IMR-90 (cell line): ENCODE measurements around the gene MTMR3.

Experiments used
- CEBPB ChIP-seq: IDR thresholded peaks from 2 replicates; pipeline ENCODE4 v1.6.1; 2012; ENCODE audit warnings: low read depth, low read length, improper control_type of control experiment
- CHD1 ChIP-seq: IDR thresholded peaks from 2 replicates; pipeline ENCODE4 v1.6.1; 2012; ENCODE audit warnings: low read depth, low read length, improper control_type of control experiment
- CTCF ChIP-seq: conservative IDR thresholded peaks from 2 replicates; pipeline ENCODE4 v1.5.1; 2012; ENCODE audit warnings: mild to moderate bottlenecking, low read depth, low read length, improper control_type of control experiment
- ELK1 ChIP-seq: fragments of 150-350 bp; IDR thresholded peaks from 2 replicates; pipeline ENCODE4 v1.6.1; 2016; ENCODE audit warnings: low read depth, mild to moderate bottlenecking, low read length, moderate library complexity, borderline replicate concordance
- FOS ChIP-seq: fragments of 150-350 bp; IDR thresholded peaks from 2 replicates; pipeline ENCODE4 v1.6.1; 2016; ENCODE audit warnings: low read depth, low read length
- MAFK ChIP-seq: IDR thresholded peaks from 2 replicates; pipeline ENCODE4 v1.6.1; 2012; ENCODE audit warnings: low read depth, low read length, improper control_type of control experiment
- POLR2A ChIP-seq: IDR thresholded peaks from 2 replicates; pipeline ENCODE4 v1.6.1; 2012; ENCODE audit warnings: mild to moderate bottlenecking, low read depth, low read length
- RFX5 ChIP-seq: IDR thresholded peaks from 2 replicates; pipeline ENCODE4 v1.8.0; 2012; ENCODE audit warnings: low read depth, mild to moderate bottlenecking, low read length, moderate library complexity
- SMC3 ChIP-seq: fragments of 150-350 bp; IDR thresholded peaks from 2 replicates; pipeline ENCODE4 v1.6.1; 2016; ENCODE audit warnings: low read depth, mild to moderate bottlenecking, antibody characterized with exemption, low read length, moderate library complexity

GRCh38 chr22:29932136-29932535 lies 49.2 kb downstream of the MTMR3 start:
- TF ChIP-seq CTCF (no peak), POLR2A (no peak), MAFK (no peak), ELK1 (no peak), RFX5 (no peak), SMC3 (no peak), CHD1 (no peak), CEBPB (no peak), FOS (no peak)
